Measurements from ENCODE around the gene RFC5.

RFC5 gene, protein sequence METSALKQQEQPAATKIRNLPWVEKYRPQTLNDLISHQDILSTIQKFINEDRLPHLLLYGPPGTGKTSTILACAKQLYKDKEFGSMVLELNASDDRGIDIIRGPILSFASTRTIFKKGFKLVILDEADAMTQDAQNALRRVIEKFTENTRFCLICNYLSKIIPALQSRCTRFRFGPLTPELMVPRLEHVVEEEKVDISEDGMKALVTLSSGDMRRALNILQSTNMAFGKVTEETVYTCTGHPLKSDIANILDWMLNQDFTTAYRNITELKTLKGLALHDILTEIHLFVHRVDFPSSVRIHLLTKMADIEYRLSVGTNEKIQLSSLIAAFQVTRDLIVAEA

DNA sequence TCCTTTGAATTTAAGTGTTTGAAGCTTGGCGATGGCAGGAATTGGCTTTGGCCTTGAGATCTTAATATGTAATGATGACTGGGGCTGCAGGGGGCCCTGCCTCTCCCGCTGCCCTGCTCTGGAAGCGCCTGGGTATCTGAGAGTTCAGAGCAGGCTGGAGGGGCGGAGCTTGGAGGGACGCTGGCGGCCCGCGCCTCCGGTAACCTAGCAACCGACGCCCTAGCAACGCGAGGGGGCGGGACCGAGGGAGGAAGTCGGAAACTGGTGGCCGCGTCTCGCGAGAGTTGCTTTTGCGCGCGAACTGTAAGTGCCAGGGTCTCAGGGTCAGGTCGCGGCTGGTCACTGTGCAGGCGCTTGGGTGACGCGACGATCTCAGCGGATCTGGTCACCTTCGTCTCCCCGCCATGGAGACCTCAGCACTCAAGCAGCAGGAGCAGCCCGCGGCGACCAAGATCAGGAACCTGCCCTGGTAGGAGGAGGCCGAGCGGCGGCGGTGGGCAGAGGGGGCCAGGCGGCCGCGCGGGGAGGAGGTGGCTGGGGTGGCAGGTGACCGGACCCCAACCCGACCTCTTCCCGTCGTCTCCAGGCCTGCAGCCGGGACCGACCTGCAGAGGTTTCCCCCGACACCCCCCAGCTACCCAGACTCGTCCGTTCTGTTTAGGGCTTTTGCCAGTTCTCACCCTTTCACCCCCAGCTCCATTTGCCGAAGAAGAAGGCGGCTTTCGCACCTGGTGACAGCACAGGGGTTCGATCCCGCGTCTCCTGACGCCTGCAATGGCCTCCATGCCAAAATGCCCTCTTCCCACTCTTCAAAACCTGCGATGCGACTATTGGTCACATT is at the start of gene RFC5:
Gene RFC5, plus strand, starts transcription at position 280 of the 841 bp plus-strand sequence. Its CDS starts 125 bp downstream, at position 405.
- H3K36me3 ChIP-seq (ENCODE audit: control insufficient read depth, insufficient read depth, low read length), result peaks cover 4% of the 10 kb centered on the region
- peak within 1 kb of the TSS; percentile 96 for H3K4me3 ChIP-seq (ENCODE audit: low read length)
- peaks cover 6% of the 10 kb centered on the region for H3K4me1 ChIP-seq (ENCODE audit: control insufficient read depth, insufficient read depth, low read length)
- peak within 1 kb of the TSS; percentile 64 for H3K9ac ChIP-seq (ENCODE audit: low read length)
- peak within 1 kb of the TSS; percentile 12 for H3K27ac ChIP-seq (ENCODE audit: low read depth, low read length)
- no peaks in the 10 kb centered on the region for H3K27me3 ChIP-seq (ENCODE audit: control insufficient read depth, insufficient read depth, low read length)

DNA sequence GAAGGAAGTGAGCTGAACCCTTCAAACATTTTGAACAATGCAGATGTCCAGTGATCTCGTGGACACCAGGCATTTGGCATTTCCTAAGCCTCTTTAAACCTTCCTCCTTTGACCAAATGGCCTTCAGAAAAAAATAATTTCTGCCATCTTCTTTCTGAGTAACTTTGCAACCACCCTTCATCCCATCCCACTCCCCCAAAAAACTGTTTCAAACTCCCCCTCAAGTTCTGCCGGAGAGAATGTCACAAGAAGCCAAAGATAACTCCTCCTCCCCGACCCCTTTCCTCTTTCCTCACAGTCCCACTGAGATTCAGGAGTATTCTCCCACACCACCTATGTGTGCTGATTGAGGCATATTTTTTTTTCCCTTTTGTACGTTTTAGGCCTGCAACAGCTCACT is 49.5 kb upstream of the RFC5 start:
- Histone ChIP-seq H3K4me1 (ENCODE audit: control insufficient read depth, insufficient read depth, low read length) (no peaks in the 10 kb centered on the region), H3K27me3 (ENCODE audit: control insufficient read depth, insufficient read depth, low read length) (peaks cover 2% of the 10 kb centered on the region), H3K4me3 (ENCODE audit: low read length) (no peak overlapping the region), H3K9ac (ENCODE audit: low read length) (no peak overlapping the region), H3K36me3 (ENCODE audit: control insufficient read depth, insufficient read depth, low read length) (no peaks in the 10 kb centered on the region), H3K27ac (ENCODE audit: low read depth, low read length) (no peak overlapping the region)

DNA sequence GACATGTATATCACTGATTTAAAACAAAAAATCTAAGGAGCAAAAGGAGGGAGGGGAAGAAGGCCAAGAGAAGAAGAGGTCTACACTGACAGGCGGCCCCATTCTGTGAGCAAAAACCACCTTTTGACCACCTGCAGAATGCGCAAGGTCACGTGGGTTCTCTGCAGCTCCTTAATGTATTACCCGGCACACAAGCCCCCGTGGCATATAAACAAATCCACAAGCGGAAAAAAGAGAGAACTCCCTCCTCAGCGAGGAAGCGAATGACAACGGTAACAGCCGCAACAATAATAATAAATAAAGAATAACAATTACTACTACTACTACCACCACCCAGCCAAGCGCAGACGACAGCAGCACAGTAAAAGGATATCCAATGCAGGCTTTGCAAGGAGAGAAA is 49.0 kb upstream of the RFC5 start:
- H3K36me3 ChIP-seq (ENCODE audit: control insufficient read depth, insufficient read depth, low read length), result no peaks in the 10 kb centered on the region
- H3K4me1 ChIP-seq (ENCODE audit: control insufficient read depth, insufficient read depth, low read length), result no peaks in the 10 kb centered on the region
- no peak overlapping the region for H3K27ac ChIP-seq (ENCODE audit: low read depth, low read length)
- H3K27me3 ChIP-seq (ENCODE audit: control insufficient read depth, insufficient read depth, low read length), result peaks cover 2% of the 10 kb centered on the region
- no peak overlapping the region for H3K9ac ChIP-seq (ENCODE audit: low read length)
- H3K4me3 ChIP-seq (ENCODE audit: low read length), result no peak overlapping the region

DNA sequence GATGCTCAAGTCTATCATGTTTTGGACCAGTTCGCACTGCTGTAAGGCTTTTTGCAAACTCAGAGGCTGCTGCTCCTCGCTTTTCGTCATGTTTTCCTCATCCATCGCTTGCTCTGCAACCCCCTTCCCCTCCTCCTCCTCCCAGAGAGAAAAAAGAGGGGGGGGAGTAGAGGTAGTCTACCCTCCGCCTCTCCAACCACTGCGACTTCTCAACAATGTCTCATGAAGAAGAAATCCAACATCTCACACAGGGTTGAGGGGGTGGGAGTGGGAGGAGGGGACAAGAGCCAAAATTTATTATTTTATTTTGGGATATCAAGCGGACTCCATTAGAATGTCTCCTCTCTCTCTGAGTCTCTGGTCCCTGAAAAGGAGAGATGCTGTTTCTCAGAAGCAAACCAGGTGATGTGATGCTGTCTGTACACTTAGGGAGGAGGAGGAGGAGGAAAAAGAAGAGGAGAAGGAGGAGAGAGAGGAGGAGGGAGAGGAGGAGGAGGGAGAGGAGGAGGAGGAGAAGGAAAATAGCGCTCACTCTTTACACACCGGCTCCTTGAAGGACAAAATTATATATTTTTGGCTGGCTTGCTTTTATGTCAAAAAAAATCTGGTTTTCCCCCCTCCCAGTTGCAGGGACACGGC is 48.2 kb upstream of the RFC5 start:
- Histone ChIP-seq H3K27me3 (ENCODE audit: control insufficient read depth, insufficient read depth, low read length) (peaks cover 2% of the 10 kb centered on the region), H3K27ac (ENCODE audit: low read depth, low read length) (no peak overlapping the region), H3K4me3 (ENCODE audit: low read length) (peak overlapping the region; percentile 50), H3K36me3 (ENCODE audit: control insufficient read depth, insufficient read depth, low read length) (no peaks in the 10 kb centered on the region), H3K9ac (ENCODE audit: low read length) (no peak overlapping the region), H3K4me1 (ENCODE audit: control insufficient read depth, insufficient read depth, low read length) (no peaks in the 10 kb centered on the region)

DNA sequence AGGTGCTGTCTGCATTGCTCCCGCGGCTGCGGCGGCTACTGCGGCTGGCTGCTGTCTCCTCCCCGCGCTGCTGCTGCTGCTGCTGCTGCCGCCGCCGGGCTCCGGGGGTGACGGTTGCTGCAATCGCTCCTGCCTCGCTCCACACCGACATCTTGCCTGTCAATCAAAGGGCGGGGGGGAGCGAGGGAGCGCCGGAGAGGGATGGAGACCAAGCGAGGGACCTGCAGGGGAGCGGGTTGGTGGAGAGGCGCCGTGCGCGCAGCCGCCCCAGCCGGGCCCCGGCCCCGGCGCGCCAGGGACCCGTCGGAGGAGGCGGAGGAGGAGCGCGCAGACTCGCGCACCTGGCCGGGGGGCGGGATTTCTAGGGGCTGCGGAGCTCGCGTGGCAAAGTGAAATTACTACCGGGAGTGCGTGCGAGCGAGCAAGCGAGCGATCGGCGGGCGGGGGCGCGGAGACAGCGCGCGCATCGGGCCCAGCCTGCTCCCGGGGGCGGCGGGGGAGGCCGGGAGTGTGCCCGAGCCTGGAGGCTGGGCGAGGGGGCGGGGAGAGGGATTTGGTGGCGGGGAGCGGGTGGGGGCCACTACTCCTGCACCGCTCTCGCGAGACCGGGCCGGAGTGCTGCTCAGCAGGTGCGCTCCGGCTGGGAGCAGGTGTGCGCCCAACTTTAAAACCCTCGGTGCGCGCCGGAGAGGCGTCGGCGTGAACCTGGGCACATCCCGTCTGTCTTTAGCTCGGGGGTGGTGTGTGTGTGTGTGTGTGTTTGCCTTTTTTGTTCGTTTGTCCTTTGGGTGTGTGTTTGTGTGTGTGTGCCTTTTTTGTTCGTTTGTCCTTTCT is 47.5 kb upstream of the RFC5 start, which contains the start of gene KSR2:
Gene KSR2, minus strand, starts transcription at position 165 of the 834 bp plus-strand sequence. CDS start 735 bp downstream, outside the sequence.
- Histone ChIP-seq H3K36me3 (ENCODE audit: control insufficient read depth, insufficient read depth, low read length) (no peaks in the 10 kb centered on the region), H3K9ac (ENCODE audit: low read length) (no peak within 1 kb of the TSS), H3K27ac (ENCODE audit: low read depth, low read length) (no peak within 1 kb of the TSS), H3K27me3 (ENCODE audit: control insufficient read depth, insufficient read depth, low read length) (peaks cover 2% of the 10 kb centered on the region), H3K4me1 (ENCODE audit: control insufficient read depth, insufficient read depth, low read length) (no peaks in the 10 kb centered on the region), H3K4me3 (ENCODE audit: low read length) (peak within 1 kb of the TSS; percentile 50)

DNA sequence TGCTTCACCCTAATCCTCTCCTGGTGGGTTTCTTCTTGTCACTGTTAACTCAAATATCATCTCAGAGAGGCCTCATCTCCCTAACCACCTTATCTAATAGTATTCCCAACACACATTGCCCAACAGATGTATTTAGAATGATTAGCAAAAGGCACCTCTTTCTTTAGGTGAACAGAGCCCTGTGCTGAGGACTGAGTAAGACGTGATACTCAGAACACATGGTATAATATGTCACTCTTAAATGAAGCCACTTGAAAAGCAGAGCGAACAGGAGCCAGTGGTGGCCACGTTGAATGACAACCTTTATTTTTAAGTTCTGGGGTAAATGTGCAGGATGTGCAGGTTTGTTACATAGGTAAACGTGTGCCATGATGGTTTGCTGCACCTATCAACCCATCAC is 46.2 kb upstream of the RFC5 start:
- Histone ChIP-seq H3K36me3 (ENCODE audit: control insufficient read depth, insufficient read depth, low read length) (no peaks in the 10 kb centered on the region), H3K27me3 (ENCODE audit: control insufficient read depth, insufficient read depth, low read length) (peaks cover 2% of the 10 kb centered on the region), H3K4me1 (ENCODE audit: control insufficient read depth, insufficient read depth, low read length) (no peaks in the 10 kb centered on the region), H3K9ac (ENCODE audit: low read length) (no peak overlapping the region), H3K4me3 (ENCODE audit: low read length) (no peak overlapping the region), H3K27ac (ENCODE audit: low read depth, low read length) (no peak overlapping the region)

DNA sequence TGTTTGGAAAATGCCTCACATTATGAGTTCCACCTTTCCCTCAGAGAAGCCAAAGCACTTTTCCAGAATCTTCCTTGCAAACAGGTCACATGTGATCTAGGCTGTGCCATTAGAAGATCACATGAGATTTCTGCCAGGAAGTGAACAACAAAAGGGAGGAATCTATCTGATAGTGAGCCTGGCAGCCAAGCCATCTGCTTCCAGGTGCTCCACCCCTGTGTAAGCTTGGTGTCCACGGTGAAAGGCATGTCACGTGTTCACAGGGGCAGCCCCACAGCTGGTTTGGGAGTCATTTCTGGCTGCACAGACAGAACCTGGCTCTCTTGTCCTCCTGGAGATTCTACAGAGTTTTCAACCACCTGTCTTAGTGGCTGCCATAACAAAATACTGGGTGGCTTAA is 44.2 kb upstream of the RFC5 start:
- Histone ChIP-seq H3K4me1 (ENCODE audit: control insufficient read depth, insufficient read depth, low read length) (no peaks in the 10 kb centered on the region), H3K4me3 (ENCODE audit: low read length) (no peak overlapping the region), H3K27ac (ENCODE audit: low read depth, low read length) (no peak overlapping the region), H3K27me3 (ENCODE audit: control insufficient read depth, insufficient read depth, low read length) (no peaks in the 10 kb centered on the region), H3K36me3 (ENCODE audit: control insufficient read depth, insufficient read depth, low read length) (no peaks in the 10 kb centered on the region), H3K9ac (ENCODE audit: low read length) (no peak overlapping the region)

DNA sequence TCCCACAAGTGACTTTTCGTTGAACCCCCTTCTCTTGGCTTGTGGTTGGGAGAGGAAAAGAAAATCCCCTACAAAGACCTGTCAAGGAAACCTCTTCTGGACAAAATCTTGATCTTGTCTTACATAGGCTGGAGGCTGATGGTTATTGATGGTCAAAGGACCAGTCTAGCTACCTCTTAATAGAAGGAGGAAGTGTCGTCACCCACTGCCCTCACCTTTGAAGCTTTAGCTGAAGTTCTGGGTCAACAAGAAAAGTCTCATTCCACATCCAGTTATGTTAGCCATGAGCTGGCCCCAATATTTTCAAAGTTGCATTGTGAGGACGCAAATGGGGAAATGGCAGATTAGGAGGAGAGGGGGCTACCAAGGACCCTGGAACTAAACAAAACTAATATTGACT is 41.5 kb upstream of the RFC5 start:
- Histone ChIP-seq H3K9ac (ENCODE audit: low read length) (no peak overlapping the region), H3K4me3 (ENCODE audit: low read length) (no peak overlapping the region), H3K27ac (ENCODE audit: low read depth, low read length) (no peak overlapping the region), H3K27me3 (ENCODE audit: control insufficient read depth, insufficient read depth, low read length) (no peaks in the 10 kb centered on the region), H3K36me3 (ENCODE audit: control insufficient read depth, insufficient read depth, low read length) (no peaks in the 10 kb centered on the region), H3K4me1 (ENCODE audit: control insufficient read depth, insufficient read depth, low read length) (no peaks in the 10 kb centered on the region)

DNA sequence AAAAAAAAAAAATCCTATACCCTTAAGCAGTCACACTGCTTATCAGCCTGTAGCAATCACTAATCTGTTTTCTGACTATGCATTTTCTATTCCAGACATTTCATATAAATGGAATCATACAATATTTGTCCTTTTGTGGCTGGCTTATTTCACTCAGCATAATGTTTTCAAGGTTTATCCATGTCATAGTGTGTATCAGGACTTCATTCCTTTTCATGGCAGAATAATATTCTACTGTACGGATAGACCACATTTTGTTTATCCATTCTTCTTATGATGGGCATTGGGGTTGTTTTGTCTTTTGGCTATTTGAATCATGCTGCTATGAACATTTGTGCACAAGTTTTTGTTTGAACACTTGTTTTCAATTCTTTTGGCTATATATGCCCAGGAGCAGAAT is 39.1 kb upstream of the RFC5 start:
- no peak overlapping the region for H3K9ac ChIP-seq (ENCODE audit: low read length)
- no peak overlapping the region for H3K27ac ChIP-seq (ENCODE audit: low read depth, low read length)
- no peak overlapping the region for H3K4me3 ChIP-seq (ENCODE audit: low read length)
- H3K36me3 ChIP-seq (ENCODE audit: control insufficient read depth, insufficient read depth, low read length), result no peaks in the 10 kb centered on the region
- H3K4me1 ChIP-seq (ENCODE audit: control insufficient read depth, insufficient read depth, low read length), result no peaks in the 10 kb centered on the region
- H3K27me3 ChIP-seq (ENCODE audit: control insufficient read depth, insufficient read depth, low read length), result no peaks in the 10 kb centered on the region

DNA sequence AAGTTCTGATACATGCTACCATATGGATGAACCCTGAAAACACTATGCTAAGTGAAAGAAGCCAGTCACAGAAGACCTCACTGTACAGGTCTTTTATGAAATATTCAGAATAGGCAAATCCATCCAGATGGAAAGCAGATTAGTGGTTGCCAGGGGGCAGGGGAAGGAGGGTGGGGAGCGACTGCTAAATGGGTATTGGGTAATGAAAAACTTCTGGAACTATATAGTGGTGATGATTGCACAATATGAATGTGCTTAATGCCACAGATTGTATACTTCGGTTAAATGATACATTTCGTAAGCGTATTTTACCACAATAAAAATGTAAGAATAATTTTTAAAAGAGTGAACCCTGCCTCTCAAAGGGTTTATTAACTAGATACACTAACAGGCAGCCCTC is 35.9 kb upstream of the RFC5 start:
- no peak overlapping the region for H3K4me3 ChIP-seq (ENCODE audit: low read length)
- no peak overlapping the region for H3K27ac ChIP-seq (ENCODE audit: low read depth, low read length)
- H3K36me3 ChIP-seq (ENCODE audit: control insufficient read depth, insufficient read depth, low read length), result no peaks in the 10 kb centered on the region
- H3K27me3 ChIP-seq (ENCODE audit: control insufficient read depth, insufficient read depth, low read length), result no peaks in the 10 kb centered on the region
- H3K4me1 ChIP-seq (ENCODE audit: control insufficient read depth, insufficient read depth, low read length), result no peaks in the 10 kb centered on the region
- no peak overlapping the region for H3K9ac ChIP-seq (ENCODE audit: low read length)

DNA sequence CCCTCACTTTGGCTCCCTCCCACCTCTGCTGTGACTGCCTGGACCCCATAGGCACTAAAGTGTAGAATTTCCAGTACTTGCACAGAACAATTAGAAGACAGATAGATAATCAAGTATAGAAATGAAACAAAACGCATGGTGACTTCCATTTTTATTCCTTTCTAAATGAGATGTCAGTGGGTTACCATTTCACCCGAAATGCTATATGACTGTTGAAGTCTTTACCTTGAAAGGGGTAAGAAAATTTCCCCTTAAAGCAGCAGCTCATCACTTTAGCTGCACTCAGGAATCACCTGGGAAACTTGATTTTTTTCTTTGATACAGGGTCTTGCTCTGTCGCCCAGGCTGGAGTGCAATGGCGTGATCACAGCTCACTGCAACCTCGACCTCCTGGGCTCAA is 35.2 kb upstream of the RFC5 start:
- H3K27me3 ChIP-seq (ENCODE audit: control insufficient read depth, insufficient read depth, low read length), result no peaks in the 10 kb centered on the region
- H3K36me3 ChIP-seq (ENCODE audit: control insufficient read depth, insufficient read depth, low read length), result no peaks in the 10 kb centered on the region
- H3K4me1 ChIP-seq (ENCODE audit: control insufficient read depth, insufficient read depth, low read length), result no peaks in the 10 kb centered on the region
- H3K4me3 ChIP-seq (ENCODE audit: low read length), result no peak overlapping the region
- no peak overlapping the region for H3K9ac ChIP-seq (ENCODE audit: low read length)
- no peak overlapping the region for H3K27ac ChIP-seq (ENCODE audit: low read depth, low read length)

DNA sequence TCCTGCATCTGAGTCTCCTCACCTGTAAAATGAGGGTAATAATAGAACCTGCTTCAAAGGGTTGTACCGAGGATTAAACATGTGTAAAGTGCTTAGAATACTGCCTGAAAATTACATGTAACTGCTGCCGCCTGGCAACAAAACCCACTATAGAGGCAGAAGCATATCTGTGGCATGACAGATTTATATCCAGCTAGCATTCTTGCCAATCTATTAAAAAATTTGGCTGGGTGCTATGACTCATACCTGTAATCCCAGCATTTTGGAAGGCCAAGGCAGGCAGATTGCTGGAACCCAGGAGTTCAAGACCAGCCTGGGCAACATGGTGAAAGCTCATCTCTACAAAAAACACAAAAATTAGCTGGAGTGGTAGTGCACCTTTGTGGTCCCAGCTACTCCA is 31.3 kb upstream of the RFC5 start:
- Histone ChIP-seq H3K4me3 (ENCODE audit: low read length) (no peak overlapping the region), H3K9ac (ENCODE audit: low read length) (no peak overlapping the region), H3K4me1 (ENCODE audit: control insufficient read depth, insufficient read depth, low read length) (no peaks in the 10 kb centered on the region), H3K27me3 (ENCODE audit: control insufficient read depth, insufficient read depth, low read length) (no peaks in the 10 kb centered on the region), H3K27ac (ENCODE audit: low read depth, low read length) (no peak overlapping the region), H3K36me3 (ENCODE audit: control insufficient read depth, insufficient read depth, low read length) (no peaks in the 10 kb centered on the region)

Measured in rectal smooth muscle tissue (tissue), 1 donor.